H1 (cell line): Measurements from ENCODE around the gene DUSP18. TPM values are rescaled to one million over a fixed set of nuclear protein-coding genes. Genes with fewer than 3 reads are reported as not detected.

Experiments
- CEBPB ChIP-seq: IDR thresholded peaks from 2 replicates; pipeline ENCODE4 v1.6.1; 2012; ENCODE audit warnings: low read depth, low read length
- GABPA ChIP-seq: IDR thresholded peaks from 2 replicates; pipeline ENCODE4 v1.6.1; 2011; ENCODE audit warnings: mild to moderate bottlenecking, low read length, moderate library complexity, borderline replicate concordance; ENCODE audit not compliant: insufficient read depth
- SIX5 ChIP-seq: IDR thresholded peaks from 2 replicates; pipeline ENCODE4 v1.6.1; 2011; ENCODE audit warnings: mild to moderate bottlenecking, low read depth, low read length
- SUZ12 ChIP-seq: fragments of 200-600 bp; sonication (generic); IDR thresholded peaks from 2 replicates; pipeline ENCODE4 v1.6.1; 2012; ENCODE audit warnings: mild to moderate bottlenecking, inconsistent platforms, low read length, moderate library complexity, mixed read lengths
- polyA plus RNA-seq, 7 experiments: library from polyadenylated mRNA; depleted of rRNA in 3 of 7; stranded (reverse) in 5 of 7; unstranded in 2 of 7; fragments of >200 nt in 5 of 7; fragments of 200-250 nt in 2 of 7; gene quantifications; 1 replicate in 5 of 7; 2 replicates in 1 of 7; 4 replicates in 1 of 7; pipeline versions ENCODE4 v1.2.1 to v1.2.3, GENCODE V29; 2011 to 2013; ENCODE audit warnings: missing spikeins in 2 of 7, mixed read lengths in 2 of 7
- total RNA-seq: library from RNA; stranded (reverse); fragmentation: NEBNext Ultra II Directional; extraction: Animal tissue kit (Norgen Biotek cat#: 25700); gene quantifications from 2 replicates; pipeline ENCODE4 v1.2.1, GENCODE V29; 2021
- TF ChIP-seq, protein P1 (sequence below): IDR thresholded peaks from 2 replicates; pipeline ENCODE4 v1.6.1; 2011; ENCODE audit warnings: low read length, improper control_type of control experiment
- TF ChIP-seq, protein P2 (sequence below): fragments of 300-600 bp; sonication (generic); IDR thresholded peaks from 2 replicates; pipeline ENCODE4 v1.7.1; 2012; ENCODE audit warnings: low read length, moderate library complexity, mild to moderate bottlenecking, inconsistent platforms; ENCODE audit not compliant: insufficient replicate concordance
- TF ChIP-seq, protein P3 (sequence below), 3 experiments: IDR thresholded peaks; 1 replicate in 2 of 3; 2 replicates in 1 of 3; pipeline versions ENCODE4 v1.5.1 to v1.6.1; 2011; ENCODE audit warnings: low read length in 3 of 3, mild to moderate bottlenecking in 3 of 3, inconsistent platforms in 2 of 3, low read depth in 1 of 3, moderate library complexity in 1 of 3; ENCODE audit not compliant: insufficient read depth in 1 of 3; ENCODE audit errors: control extremely low read depth in 1 of 3

DUSP18 gene
- total and polyA plus RNA-seq, 2 of the 8 experiments (the other 6 are each of a cell fraction or from before 2014, with no cell fraction given) = 2.6 to 7.3 TPM

DNA sequence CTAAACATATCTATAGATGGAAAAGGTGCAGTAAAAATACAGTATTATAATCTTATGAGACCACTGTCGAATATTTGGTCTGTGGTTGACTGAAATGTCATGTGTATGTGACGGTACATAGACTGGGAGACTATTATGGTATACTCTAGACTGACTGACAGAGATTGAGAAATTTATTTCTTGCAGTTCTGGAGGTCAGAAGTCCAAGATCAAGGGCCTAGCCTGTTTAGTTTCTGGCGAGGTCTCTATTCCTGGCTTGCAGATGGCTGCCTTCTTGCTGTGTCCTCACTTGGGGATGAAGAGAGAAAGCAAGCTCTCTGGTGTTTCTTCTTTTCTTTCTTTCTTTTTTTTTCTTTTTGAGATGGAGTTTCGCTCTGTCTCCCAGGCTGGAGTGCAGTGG lies 19.7 kb upstream of the DUSP18 start (continued):
- TF ChIP-seq, protein P1, sequence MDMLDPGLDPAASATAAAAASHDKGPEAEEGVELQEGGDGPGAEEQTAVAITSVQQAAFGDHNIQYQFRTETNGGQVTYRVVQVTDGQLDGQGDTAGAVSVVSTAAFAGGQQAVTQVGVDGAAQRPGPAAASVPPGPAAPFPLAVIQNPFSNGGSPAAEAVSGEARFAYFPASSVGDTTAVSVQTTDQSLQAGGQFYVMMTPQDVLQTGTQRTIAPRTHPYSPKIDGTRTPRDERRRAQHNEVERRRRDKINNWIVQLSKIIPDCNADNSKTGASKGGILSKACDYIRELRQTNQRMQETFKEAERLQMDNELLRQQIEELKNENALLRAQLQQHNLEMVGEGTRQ = no peak
- TF ChIP-seq, protein P2, sequence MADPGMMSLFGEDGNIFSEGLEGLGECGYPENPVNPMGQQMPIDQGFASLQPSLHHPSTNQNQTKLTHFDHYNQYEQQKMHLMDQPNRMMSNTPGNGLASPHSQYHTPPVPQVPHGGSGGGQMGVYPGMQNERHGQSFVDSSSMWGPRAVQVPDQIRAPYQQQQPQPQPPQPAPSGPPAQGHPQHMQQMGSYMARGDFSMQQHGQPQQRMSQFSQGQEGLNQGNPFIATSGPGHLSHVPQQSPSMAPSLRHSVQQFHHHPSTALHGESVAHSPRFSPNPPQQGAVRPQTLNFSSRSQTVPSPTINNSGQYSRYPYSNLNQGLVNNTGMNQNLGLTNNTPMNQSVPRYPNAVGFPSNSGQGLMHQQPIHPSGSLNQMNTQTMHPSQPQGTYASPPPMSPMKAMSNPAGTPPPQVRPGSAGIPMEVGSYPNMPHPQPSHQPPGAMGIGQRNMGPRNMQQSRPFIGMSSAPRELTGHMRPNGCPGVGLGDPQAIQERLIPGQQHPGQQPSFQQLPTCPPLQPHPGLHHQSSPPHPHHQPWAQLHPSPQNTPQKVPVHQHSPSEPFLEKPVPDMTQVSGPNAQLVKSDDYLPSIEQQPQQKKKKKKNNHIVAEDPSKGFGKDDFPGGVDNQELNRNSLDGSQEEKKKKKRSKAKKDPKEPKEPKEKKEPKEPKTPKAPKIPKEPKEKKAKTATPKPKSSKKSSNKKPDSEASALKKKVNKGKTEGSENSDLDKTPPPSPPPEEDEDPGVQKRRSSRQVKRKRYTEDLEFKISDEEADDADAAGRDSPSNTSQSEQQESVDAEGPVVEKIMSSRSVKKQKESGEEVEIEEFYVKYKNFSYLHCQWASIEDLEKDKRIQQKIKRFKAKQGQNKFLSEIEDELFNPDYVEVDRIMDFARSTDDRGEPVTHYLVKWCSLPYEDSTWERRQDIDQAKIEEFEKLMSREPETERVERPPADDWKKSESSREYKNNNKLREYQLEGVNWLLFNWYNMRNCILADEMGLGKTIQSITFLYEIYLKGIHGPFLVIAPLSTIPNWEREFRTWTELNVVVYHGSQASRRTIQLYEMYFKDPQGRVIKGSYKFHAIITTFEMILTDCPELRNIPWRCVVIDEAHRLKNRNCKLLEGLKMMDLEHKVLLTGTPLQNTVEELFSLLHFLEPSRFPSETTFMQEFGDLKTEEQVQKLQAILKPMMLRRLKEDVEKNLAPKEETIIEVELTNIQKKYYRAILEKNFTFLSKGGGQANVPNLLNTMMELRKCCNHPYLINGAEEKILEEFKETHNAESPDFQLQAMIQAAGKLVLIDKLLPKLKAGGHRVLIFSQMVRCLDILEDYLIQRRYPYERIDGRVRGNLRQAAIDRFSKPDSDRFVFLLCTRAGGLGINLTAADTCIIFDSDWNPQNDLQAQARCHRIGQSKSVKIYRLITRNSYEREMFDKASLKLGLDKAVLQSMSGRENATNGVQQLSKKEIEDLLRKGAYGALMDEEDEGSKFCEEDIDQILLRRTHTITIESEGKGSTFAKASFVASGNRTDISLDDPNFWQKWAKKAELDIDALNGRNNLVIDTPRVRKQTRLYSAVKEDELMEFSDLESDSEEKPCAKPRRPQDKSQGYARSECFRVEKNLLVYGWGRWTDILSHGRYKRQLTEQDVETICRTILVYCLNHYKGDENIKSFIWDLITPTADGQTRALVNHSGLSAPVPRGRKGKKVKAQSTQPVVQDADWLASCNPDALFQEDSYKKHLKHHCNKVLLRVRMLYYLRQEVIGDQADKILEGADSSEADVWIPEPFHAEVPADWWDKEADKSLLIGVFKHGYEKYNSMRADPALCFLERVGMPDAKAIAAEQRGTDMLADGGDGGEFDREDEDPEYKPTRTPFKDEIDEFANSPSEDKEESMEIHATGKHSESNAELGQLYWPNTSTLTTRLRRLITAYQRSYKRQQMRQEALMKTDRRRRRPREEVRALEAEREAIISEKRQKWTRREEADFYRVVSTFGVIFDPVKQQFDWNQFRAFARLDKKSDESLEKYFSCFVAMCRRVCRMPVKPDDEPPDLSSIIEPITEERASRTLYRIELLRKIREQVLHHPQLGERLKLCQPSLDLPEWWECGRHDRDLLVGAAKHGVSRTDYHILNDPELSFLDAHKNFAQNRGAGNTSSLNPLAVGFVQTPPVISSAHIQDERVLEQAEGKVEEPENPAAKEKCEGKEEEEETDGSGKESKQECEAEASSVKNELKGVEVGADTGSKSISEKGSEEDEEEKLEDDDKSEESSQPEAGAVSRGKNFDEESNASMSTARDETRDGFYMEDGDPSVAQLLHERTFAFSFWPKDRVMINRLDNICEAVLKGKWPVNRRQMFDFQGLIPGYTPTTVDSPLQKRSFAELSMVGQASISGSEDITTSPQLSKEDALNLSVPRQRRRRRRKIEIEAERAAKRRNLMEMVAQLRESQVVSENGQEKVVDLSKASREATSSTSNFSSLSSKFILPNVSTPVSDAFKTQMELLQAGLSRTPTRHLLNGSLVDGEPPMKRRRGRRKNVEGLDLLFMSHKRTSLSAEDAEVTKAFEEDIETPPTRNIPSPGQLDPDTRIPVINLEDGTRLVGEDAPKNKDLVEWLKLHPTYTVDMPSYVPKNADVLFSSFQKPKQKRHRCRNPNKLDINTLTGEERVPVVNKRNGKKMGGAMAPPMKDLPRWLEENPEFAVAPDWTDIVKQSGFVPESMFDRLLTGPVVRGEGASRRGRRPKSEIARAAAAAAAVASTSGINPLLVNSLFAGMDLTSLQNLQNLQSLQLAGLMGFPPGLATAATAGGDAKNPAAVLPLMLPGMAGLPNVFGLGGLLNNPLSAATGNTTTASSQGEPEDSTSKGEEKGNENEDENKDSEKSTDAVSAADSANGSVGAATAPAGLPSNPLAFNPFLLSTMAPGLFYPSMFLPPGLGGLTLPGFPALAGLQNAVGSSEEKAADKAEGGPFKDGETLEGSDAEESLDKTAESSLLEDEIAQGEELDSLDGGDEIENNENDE = no peak
- TF ChIP-seq CEBPB (no peak), SUZ12 (no peak), GABPA (no peak), SIX5 (no peak)
- TF ChIP-seq, protein P3, sequence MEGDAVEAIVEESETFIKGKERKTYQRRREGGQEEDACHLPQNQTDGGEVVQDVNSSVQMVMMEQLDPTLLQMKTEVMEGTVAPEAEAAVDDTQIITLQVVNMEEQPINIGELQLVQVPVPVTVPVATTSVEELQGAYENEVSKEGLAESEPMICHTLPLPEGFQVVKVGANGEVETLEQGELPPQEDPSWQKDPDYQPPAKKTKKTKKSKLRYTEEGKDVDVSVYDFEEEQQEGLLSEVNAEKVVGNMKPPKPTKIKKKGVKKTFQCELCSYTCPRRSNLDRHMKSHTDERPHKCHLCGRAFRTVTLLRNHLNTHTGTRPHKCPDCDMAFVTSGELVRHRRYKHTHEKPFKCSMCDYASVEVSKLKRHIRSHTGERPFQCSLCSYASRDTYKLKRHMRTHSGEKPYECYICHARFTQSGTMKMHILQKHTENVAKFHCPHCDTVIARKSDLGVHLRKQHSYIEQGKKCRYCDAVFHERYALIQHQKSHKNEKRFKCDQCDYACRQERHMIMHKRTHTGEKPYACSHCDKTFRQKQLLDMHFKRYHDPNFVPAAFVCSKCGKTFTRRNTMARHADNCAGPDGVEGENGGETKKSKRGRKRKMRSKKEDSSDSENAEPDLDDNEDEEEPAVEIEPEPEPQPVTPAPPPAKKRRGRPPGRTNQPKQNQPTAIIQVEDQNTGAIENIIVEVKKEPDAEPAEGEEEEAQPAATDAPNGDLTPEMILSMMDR (IDR thresholded peaks at IDR 0.05; ENCODE audit: control extremely low read depth in 1 of 3, insufficient read depth in 1 of 3, low read depth in 1 of 3, low read length in 3 of 3) = no peak
- TF ChIP-seq, all 59 proteins: peak for 0
